GM12874 (cell line): Measurements from ENCODE around the gene HIF1AN.

Experiments
- TF ChIP-seq, protein P1 (sequence below): IDR thresholded peaks from 2 replicates; pipeline ENCODE4 v1.5.1; 2011; ENCODE audit warnings: low read depth, mild to moderate bottlenecking, control low read depth, low read length, moderate library complexity; ENCODE audit not compliant: insufficient read depth

The HIF1AN gene

GRCh38 chr10:100509241-100509840 is 26.4 kb upstream of the HIF1AN start:
- TF ChIP-seq, protein P1, sequence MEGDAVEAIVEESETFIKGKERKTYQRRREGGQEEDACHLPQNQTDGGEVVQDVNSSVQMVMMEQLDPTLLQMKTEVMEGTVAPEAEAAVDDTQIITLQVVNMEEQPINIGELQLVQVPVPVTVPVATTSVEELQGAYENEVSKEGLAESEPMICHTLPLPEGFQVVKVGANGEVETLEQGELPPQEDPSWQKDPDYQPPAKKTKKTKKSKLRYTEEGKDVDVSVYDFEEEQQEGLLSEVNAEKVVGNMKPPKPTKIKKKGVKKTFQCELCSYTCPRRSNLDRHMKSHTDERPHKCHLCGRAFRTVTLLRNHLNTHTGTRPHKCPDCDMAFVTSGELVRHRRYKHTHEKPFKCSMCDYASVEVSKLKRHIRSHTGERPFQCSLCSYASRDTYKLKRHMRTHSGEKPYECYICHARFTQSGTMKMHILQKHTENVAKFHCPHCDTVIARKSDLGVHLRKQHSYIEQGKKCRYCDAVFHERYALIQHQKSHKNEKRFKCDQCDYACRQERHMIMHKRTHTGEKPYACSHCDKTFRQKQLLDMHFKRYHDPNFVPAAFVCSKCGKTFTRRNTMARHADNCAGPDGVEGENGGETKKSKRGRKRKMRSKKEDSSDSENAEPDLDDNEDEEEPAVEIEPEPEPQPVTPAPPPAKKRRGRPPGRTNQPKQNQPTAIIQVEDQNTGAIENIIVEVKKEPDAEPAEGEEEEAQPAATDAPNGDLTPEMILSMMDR: no peak

DNA sequence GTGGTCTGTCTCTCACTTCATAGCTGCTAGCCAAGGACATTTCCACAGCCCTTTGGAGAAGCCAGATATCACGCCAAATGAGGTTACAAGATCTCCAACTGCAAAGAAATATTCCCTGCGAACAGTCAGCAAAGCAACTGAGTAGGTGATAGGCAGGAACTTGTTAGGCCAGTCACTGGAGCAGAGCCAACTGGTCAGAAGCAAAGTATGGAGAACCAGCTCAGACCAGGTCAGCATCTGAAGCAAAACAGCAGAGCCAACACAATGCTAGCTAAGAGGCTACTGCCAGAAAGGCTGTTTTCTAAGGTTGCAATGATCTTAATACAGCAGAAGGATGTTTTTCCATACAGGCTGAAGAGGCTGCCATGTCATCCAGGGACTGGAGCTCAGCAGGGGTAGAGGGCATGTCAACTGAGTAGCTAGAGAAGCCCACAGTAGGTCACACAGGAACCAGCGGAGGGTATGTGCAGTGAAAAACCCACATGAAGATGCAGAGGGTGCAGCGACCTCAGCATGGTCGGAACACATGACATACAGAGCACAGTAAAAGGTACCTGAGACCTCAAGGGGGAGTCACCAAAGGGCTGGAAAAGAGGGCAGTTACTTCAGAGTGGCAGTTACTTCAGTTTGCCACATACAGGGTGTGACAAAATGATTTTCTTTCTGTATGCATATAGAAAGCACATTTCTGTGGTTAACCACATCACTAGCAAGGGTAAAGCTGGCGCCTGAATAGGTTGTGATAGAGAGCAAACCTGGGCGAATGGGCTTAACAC is 25.0 kb upstream of the HIF1AN start:
- TF ChIP-seq, protein P1: no peak

- TF ChIP-seq, protein P1: no peak
These were observed 20.1 kb upstream of the HIF1AN start for GRCh38 chr10:100515612-100516011.

GRCh38 chr10:100516847-100517246 is 18.9 kb upstream of the HIF1AN start:
- TF ChIP-seq, protein P1: no peak

DNA sequence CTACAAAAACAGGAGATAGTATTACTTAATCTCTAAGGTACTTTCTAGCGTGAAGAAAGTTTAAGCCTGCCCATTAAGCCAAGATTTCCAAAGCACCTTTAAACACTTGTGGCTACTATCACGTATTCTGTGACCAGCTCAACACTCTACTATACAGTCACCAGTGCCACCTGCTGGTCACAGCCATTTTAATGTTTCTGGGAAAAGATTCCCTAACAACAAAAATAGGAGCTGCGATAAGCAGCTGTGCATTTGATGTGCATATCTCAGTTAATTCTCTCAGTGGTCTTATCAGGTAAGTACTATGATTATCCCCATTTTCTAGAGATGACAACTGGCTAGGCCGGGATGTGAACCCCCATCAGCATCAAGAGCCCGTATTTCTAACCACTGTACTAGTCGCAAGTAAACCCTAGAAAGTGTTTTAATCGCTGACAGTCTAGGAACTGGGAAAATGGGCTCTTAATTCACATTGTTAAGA is 16.9 kb upstream of the HIF1AN start:
- TF ChIP-seq, protein P1: peak; percentile 43; the same call in 1 of the 2 replicates

DNA sequence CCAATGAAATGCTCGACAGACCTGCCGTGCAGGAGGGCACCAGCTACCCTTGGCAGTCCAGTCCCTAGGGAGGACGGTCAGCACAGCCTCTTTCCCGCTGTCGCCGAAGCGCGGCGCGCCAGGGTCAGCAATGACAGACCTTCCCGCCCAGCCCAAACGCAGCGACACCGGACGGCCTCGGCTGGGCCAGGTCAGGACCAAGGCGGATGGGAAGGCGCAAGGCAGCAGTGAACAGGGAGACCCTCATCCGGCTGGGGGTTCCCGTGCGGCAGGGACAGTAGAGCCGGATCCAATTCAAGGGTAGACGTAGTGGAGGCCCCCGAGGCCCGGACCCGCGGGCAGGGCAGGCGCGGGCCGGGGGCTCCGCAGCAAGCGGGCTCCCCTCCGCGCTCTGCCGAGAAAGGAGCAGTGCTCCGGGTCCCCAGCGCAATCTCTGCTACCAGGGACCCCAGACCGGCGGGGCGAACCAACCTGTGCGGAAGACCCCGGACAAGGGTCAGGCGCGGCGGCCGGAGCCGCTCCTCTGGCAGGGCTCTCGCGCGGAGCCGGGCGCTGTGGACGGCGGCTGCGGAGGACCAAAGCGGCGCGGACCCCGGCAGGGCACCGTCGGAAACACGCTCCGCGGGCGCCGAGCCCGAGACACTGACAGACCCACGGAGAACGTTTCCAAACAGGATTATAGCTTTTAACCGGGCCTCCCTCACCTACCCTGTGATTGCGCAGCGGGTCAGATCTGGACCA is 16.3 kb upstream of the HIF1AN start, which contains the start of gene SEC31B:
TSS of gene SEC31B (minus strand) at position 551 of the 741 bp plus-strand sequence. CDS start 2,909 bp downstream, outside the sequence.
- TF ChIP-seq, protein P1: no peak

DNA sequence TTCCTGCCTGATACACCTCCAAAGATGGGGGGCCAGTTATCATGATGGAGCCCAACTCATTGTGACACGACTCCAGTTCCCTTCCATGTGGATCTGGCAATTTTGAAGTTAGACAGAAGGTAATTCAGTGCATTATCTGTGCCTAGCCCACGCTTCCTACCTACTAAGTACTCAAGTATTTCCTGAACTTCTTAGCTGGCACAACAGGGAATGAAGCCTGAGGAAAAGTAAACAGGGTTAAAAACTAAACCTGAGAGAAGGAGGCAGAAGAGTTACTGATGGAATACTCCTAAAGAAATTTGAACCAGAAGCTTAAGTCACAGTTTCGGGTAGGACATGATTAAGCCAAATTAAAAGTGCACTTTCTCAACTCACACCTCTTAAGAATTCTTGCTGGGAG is 14.9 kb upstream of the HIF1AN start:
- TF ChIP-seq, protein P1: no peak
